Measurements from ENCODE around the gene PDILT. TPM values are rescaled to one million over a fixed set of nuclear protein-coding genes. Genes with fewer than 3 reads are reported as not detected.

PDILT gene
- total RNA-seq, 1 donor from 2014 or later, result not detected

- Mint-ChIP-seq H3K4me3 (no peak overlapping the region), H3K36me3 (no peaks in the 10 kb centered on the region), H3K27me3 (peaks cover 16% of the 10 kb centered on the region), H3K4me1 (ENCODE audit: unreplicated experiment) (no peaks in the 10 kb centered on the region), H3K27ac (no peak overlapping the region), H3K9me3 (no peaks in the 10 kb centered on the region)
- TF ChIP-seq CTCF (conservative IDR thresholded peaks at IDR 0.05), result no peak
- no peak for DNase-seq (ENCODE audit: extremely low spot score, unreplicated experiment)
Measured at GRCh38 chr16:20333120-20333519, 71.4 kb downstream of the PDILT start.

DNA sequence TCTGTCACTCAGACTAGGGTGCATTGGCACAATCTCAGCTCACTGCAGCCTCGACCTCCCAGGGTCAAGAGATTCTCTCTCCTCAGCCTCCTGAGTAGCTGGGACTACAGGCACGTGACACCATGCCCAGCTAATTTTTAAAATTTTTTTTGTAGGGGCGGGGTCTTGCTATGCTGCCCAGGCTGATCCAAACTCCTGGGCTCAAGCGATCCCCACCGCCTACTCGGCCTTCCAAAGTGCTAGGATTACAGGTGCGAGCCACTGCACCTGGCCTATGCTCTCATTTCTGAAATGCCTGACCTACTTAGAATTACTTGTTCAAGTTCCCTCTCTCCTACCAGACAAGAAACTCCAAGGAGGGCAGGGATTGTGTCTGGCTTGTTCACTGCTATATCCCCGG is 72.1 kb downstream of the PDILT start:
- H3K27ac Mint-ChIP-seq, result no peak overlapping the region
- no peaks in the 10 kb centered on the region for H3K4me1 Mint-ChIP-seq (ENCODE audit: unreplicated experiment)
- no peaks in the 10 kb centered on the region for H3K9me3 Mint-ChIP-seq
- H3K4me3 Mint-ChIP-seq, result no peak overlapping the region
- H3K36me3 Mint-ChIP-seq, result no peaks in the 10 kb centered on the region
- TF ChIP-seq CTCF (conservative IDR thresholded peaks at IDR 0.05), result no peak
- no peak for DNase-seq (ENCODE audit: extremely low spot score, unreplicated experiment)
- H3K27me3 Mint-ChIP-seq, result peaks cover 16% of the 10 kb centered on the region

DNA sequence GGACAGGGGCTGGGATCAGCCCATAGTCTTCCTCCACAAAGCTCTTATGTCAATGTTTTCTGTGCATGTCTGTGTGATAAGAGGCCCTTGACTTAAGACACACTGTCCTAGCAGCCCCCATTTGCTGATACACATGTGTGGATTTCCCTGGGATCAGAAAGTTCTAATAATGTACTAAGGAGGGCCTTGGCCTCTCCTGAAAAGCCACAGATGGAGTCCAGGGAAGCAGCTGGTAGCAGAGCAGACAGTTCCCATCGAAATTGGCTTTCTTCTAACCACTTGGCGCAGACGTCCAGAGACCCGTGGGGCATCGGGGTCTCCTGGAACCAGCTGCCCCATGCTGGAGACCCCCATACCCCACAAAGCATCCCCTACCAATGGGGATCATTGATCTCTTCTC is 72.9 kb downstream of the PDILT start:
- no peaks in the 10 kb centered on the region for H3K36me3 Mint-ChIP-seq
- no peak overlapping the region for H3K27ac Mint-ChIP-seq
- H3K4me1 Mint-ChIP-seq (ENCODE audit: unreplicated experiment), result no peaks in the 10 kb centered on the region
- H3K27me3 Mint-ChIP-seq, result peaks cover 16% of the 10 kb centered on the region
- H3K9me3 Mint-ChIP-seq, result no peaks in the 10 kb centered on the region
- no peak for TF ChIP-seq CTCF (conservative IDR thresholded peaks at IDR 0.05)
- no peak for DNase-seq (ENCODE audit: extremely low spot score, unreplicated experiment)
- no peak overlapping the region for H3K4me3 Mint-ChIP-seq

DNA sequence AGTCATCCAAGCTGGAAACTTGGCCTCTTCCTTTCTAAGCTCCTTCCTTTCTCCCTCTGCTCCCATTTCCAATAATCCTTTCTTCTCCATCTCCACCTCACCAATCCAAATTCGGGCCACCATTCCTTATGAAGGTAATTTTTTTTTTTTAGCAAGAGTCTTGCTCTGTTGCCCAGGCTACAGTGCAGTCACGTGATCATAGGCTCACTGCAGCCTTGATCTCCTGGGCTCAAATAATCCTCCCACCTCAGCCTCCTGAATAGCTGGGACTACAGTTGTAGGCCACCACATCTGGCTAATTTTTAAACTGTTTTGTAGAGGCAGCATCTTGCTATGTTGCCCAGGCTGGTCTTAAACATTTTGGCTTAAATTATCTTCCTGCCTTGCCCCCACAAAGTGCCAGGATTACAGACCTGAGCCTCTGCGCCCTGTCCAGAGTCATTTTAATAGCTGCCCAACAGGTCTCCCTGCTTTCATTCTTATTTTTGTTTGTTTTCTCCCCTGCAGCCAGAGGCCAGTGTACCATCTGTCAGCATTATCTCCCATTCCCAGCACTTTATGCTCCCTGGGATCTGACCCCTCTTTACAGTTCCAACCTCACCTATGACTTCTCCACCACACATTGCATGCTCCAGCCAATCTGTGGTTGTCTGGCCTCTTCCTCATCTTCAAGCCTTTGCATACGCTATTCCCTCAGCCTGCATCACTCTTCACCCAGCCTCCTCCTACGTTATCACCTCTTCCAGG is 75.0 kb downstream of the PDILT start:
- H3K27ac Mint-ChIP-seq, result no peak overlapping the region
- no peak for DNase-seq (ENCODE audit: extremely low spot score, unreplicated experiment)
- no peak for TF ChIP-seq CTCF (conservative IDR thresholded peaks at IDR 0.05)
- H3K4me1 Mint-ChIP-seq (ENCODE audit: unreplicated experiment), result no peaks in the 10 kb centered on the region
- peaks cover 16% of the 10 kb centered on the region for H3K27me3 Mint-ChIP-seq
- H3K36me3 Mint-ChIP-seq, result no peaks in the 10 kb centered on the region
- no peaks in the 10 kb centered on the region for H3K9me3 Mint-ChIP-seq
- H3K4me3 Mint-ChIP-seq, result no peak overlapping the region

GRCh38 chr16:20327444-20328041 is 77.0 kb downstream of the PDILT start, which contains the start of gene GP2:
GP2 (minus strand) TSS chr16:20327513; CDS start chr16:20326431, 1,082 bp downstream.
- H3K27ac Mint-ChIP-seq, result no peak within 1 kb of the TSS
- H3K4me1 Mint-ChIP-seq (ENCODE audit: unreplicated experiment), result no peaks in the 10 kb centered on the region
- DNase-seq (ENCODE audit: extremely low spot score, unreplicated experiment), result no peak
- TF ChIP-seq CTCF (conservative IDR thresholded peaks at IDR 0.05), result peak; percentile 27
- H3K27me3 Mint-ChIP-seq, result peaks cover 19% of the 10 kb centered on the region
- no peaks in the 10 kb centered on the region for H3K36me3 Mint-ChIP-seq
- no peak within 1 kb of the TSS for H3K4me3 Mint-ChIP-seq
- no peaks in the 10 kb centered on the region for H3K9me3 Mint-ChIP-seq

All from type B pancreatic cell (in vitro differentiated cells).